Sciatic nerve (tissue), 2 donors: ENCODE measurements around the gene ARMH1. TPM values are rescaled to one million over a fixed set of nuclear protein-coding genes. Genes with fewer than 3 reads are reported as not detected.

Experiments
- ATAC-seq: fragments of 200-7000 bp; cut with Tn5 transposase; one replicate; pipeline ENCODE4 v1.9.1; 2020; ENCODE audit warnings: mild to moderate bottlenecking, moderate library complexity
- DNase-seq: peaks from one replicate; pipeline ENCODE4 v3.0.0-alpha.2; 2020; ENCODE audit warnings: low spot score
- intact Hi-C: fragments of 100-400 bp; cut with DNase I; formaldehyde crosslinking; loops from one replicate; pipeline ENCODE4 v1.14.2; 2022
- total RNA-seq: library from RNA; stranded (reverse); fragmentation: NEBNext Ultra II Directional; extraction: Animal tissue kit (Norgen Biotek cat#: 25700); gene quantifications from one replicate; pipeline ENCODE4 v1.2.1, GENCODE V29; 2021
- donor health status: DM: no; HTN: no; CAD: no.
- donor health status: DM: no; HTN: no; CAD: no.

The ARMH1 gene
- 3.9 TPM for total RNA-seq

GRCh38 chr1:44674113-44675000 is at the start of gene ARMH1, which contains the start of gene TMEM53:
Gene ARMH1 (plus strand): TSS chr1:44674714. CDS start chr1:44689698, 14,984 bp downstream.
Gene TMEM53 (minus strand): TSS chr1:44674481. CDS start chr1:44674391, 90 bp downstream.
- peak; percentile 99 for DNase-seq
- intact Hi-C loops: no loop called here
- ATAC-seq: peak; percentile 98

- no peak for DNase-seq
- no peak for ATAC-seq
- intact Hi-C loops: no loop called here
Observed at GRCh38 chr1:44625348-44625747, 49.2 kb upstream of the ARMH1 start.

GRCh38 chr1:44628962-44629756 is 45.4 kb upstream of the ARMH1 start:
- DNase-seq (no peak), ATAC-seq (no peak)
- intact Hi-C loops: no loop called here

GRCh38 chr1:44630116-44630515 is 44.4 kb upstream of the ARMH1 start:
- ATAC-seq (no peak), DNase-seq (no peak)
- intact Hi-C loops: no loop called here

GRCh38 chr1:44631333-44631646 is 43.2 kb upstream of the ARMH1 start:
- DNase-seq (no peak), ATAC-seq (no peak)
- intact Hi-C loops: no loop called here

GRCh38 chr1:44631647-44632539 is 42.6 kb upstream of the ARMH1 start:
- DNase-seq (peak; percentile 95), ATAC-seq (peak; percentile 90)
- intact Hi-C loops: no loop called here

- DNase-seq (no peak), ATAC-seq (peak; percentile 19)
- intact Hi-C loops: no loop called here
Observed at GRCh38 chr1:44632598-44632997, 41.9 kb upstream of the ARMH1 start.

GRCh38 chr1:44634606-44635189 is 39.8 kb upstream of the ARMH1 start:
- no peak for DNase-seq
- intact Hi-C loops: no loop called here
- no peak for ATAC-seq

- no peak for DNase-seq
- intact Hi-C loops: no loop called here
- ATAC-seq: no peak
Observed at GRCh38 chr1:44635439-44635838, 39.1 kb upstream of the ARMH1 start.

GRCh38 chr1:44636083-44636687 is 38.3 kb upstream of the ARMH1 start:
- no peak for ATAC-seq
- intact Hi-C loops: no loop called here
- DNase-seq: no peak

- DNase-seq: no peak
- ATAC-seq: no peak
- intact Hi-C loops: no loop called here
Observed at GRCh38 chr1:44636688-44637598, 37.6 kb upstream of the ARMH1 start.

- no peak for DNase-seq
- ATAC-seq: no peak
- intact Hi-C loops: no loop called here
Observed at GRCh38 chr1:44637702-44638411, 36.7 kb upstream of the ARMH1 start.

- ATAC-seq (no peak), DNase-seq (no peak)
- intact Hi-C loops: no loop called here
Observed at GRCh38 chr1:44640200-44640853, 34.2 kb upstream of the ARMH1 start.

- intact Hi-C loops: no loop called here
Observed at GRCh38 chr1:44641126-44642102, 33.1 kb upstream of the ARMH1 start.

GRCh38 chr1:44642255-44642654 is 32.3 kb upstream of the ARMH1 start:
- ATAC-seq (no peak), DNase-seq (no peak)
- intact Hi-C loops: no loop called here

More at GRCh38 chr1:44641126-44642102, 33.1 kb upstream of the ARMH1 start:
- DNase-seq: no peak
- no peak for ATAC-seq
